ENCODE data around the gene WDR38. TPM values are rescaled to one million over a fixed set of nuclear protein-coding genes. Genes with fewer than 3 reads are reported as not detected.

The WDR38 gene
- total RNA-seq, 1 experiment from 2014 or later = not detected

GRCh38 chr9:124828489-124829333 lies 24.5 kb upstream of the WDR38 start:
- no peaks in the 10 kb centered on the region for H3K9me3 ChIP-seq
- no peaks in the 10 kb centered on the region for H3K27me3 ChIP-seq (replicated peaks; ENCODE audit: control insufficient read depth, insufficient read depth, low read length)
- no peak overlapping the region for H3K4me3 ChIP-seq (ENCODE audit: low read depth, low read length)
- DNase-seq = no peak
- no TSS peak for BruUV-seq (replicated peaks)
- H3K36me3 ChIP-seq (ENCODE audit: control insufficient read depth, insufficient read depth, low read length) = no peaks in the 10 kb centered on the region
- no peaks in the 10 kb centered on the region for H3K27me3 Mint-ChIP-seq (ENCODE audit: insufficient read depth, unreplicated experiment)
- no peak for TF ChIP-seq CTCF (IDR thresholded peaks at IDR 0.05; ENCODE audit: insufficient read depth in 1 of 2, low read depth in 1 of 2, low read length in 1 of 2, severe bottlenecking in 1 of 2, unreplicated experiment in 1 of 2)
- H3K9me3 Mint-ChIP-seq (ENCODE audit: unreplicated experiment) = no peaks in the 10 kb centered on the region
- CTCF ChIA-PET = interaction anchor here (0.6 to 1.1 kb wide), 2 partner anchors 19 to 24 kb away, joined by 3 to 4 read pairs; no protein-coding TSS in a partner anchor
- H3K4me3 Mint-ChIP-seq (ENCODE audit: unreplicated experiment) = no peak overlapping the region
- POLR2A ChIA-PET = no interaction called here
- H3K36me3 Mint-ChIP-seq (ENCODE audit: insufficient read depth, unreplicated experiment) = no peaks in the 10 kb centered on the region
- no peaks in the 10 kb centered on the region for H3K4me1 ChIP-seq
- H3K27ac Mint-ChIP-seq (ENCODE audit: unreplicated experiment) = no peak overlapping the region
- H3K4me1 Mint-ChIP-seq (ENCODE audit: low read depth, unreplicated experiment) = no peaks in the 10 kb centered on the region
- intact Hi-C loops (cut with micrococcal nuclease; ENCODE audit: unreplicated experiment) = no loop called here

GRCh38 chr9:124829334-124829669 lies 24.0 kb upstream of the WDR38 start:
- Mint-ChIP-seq H3K27ac (ENCODE audit: unreplicated experiment) (no peak overlapping the region), H3K4me3 (ENCODE audit: unreplicated experiment) (no peak overlapping the region), H3K27me3 (ENCODE audit: insufficient read depth, unreplicated experiment) (no peaks in the 10 kb centered on the region), H3K9me3 (ENCODE audit: unreplicated experiment) (no peaks in the 10 kb centered on the region), H3K4me1 (ENCODE audit: low read depth, unreplicated experiment) (no peaks in the 10 kb centered on the region), H3K36me3 (ENCODE audit: insufficient read depth, unreplicated experiment) (no peaks in the 10 kb centered on the region)
- no TSS peak for BruUV-seq (replicated peaks)
- TF ChIP-seq CTCF (IDR thresholded peaks at IDR 0.05; ENCODE audit: insufficient read depth in 1 of 2, low read depth in 1 of 2, low read length in 1 of 2, severe bottlenecking in 1 of 2, unreplicated experiment in 1 of 2) = no peak
- Histone ChIP-seq H3K27me3 (replicated peaks; ENCODE audit: control insufficient read depth, insufficient read depth, low read length) (no peaks in the 10 kb centered on the region), H3K4me3 (ENCODE audit: low read depth, low read length) (no peak overlapping the region), H3K4me1 (peaks cover under 1% of the 10 kb centered on the region; the same call in 1 of the 2 replicates), H3K9me3 (no peaks in the 10 kb centered on the region), H3K36me3 (ENCODE audit: control insufficient read depth, insufficient read depth, low read length) (no peaks in the 10 kb centered on the region)
- intact Hi-C loops (cut with micrococcal nuclease; ENCODE audit: unreplicated experiment) = no loop called here
- ChIA-PET CTCF (interaction anchor here (1.1 kb wide), 1 partner anchor 23 kb away, joined by 3 read pairs; no protein-coding TSS in a partner anchor), POLR2A (no interaction called here)
- DNase-seq = no peak

GRCh38 chr9:124830593-124830992 lies 22.7 kb upstream of the WDR38 start:
- Histone ChIP-seq H3K9me3 (no peaks in the 10 kb centered on the region), H3K27me3 (replicated peaks; ENCODE audit: control insufficient read depth, insufficient read depth, low read length) (no peaks in the 10 kb centered on the region), H3K36me3 (ENCODE audit: control insufficient read depth, insufficient read depth, low read length) (no peaks in the 10 kb centered on the region), H3K4me1 (peaks cover 8% of the 10 kb centered on the region; the same call in 1 of the 2 replicates), H3K4me3 (ENCODE audit: low read depth, low read length) (no peak overlapping the region)
- CTCF ChIA-PET = no interaction called here
- H3K4me3 Mint-ChIP-seq (ENCODE audit: unreplicated experiment) = no peak overlapping the region
- no peak for DNase-seq
- no peak overlapping the region for H3K27ac Mint-ChIP-seq (ENCODE audit: unreplicated experiment)
- POLR2A ChIA-PET = no interaction called here
- no peaks in the 10 kb centered on the region for H3K9me3 Mint-ChIP-seq (ENCODE audit: unreplicated experiment)
- TF ChIP-seq CTCF (IDR thresholded peaks at IDR 0.05; ENCODE audit: insufficient read depth in 1 of 2, low read depth in 1 of 2, low read length in 1 of 2, severe bottlenecking in 1 of 2, unreplicated experiment in 1 of 2) = no peak
- no peaks in the 10 kb centered on the region for H3K27me3 Mint-ChIP-seq (ENCODE audit: insufficient read depth, unreplicated experiment)
- no TSS peak for BruUV-seq (replicated peaks)
- H3K36me3 Mint-ChIP-seq (ENCODE audit: insufficient read depth, unreplicated experiment) = no peaks in the 10 kb centered on the region
- intact Hi-C loops (cut with micrococcal nuclease; ENCODE audit: unreplicated experiment) = no loop called here
- no peaks in the 10 kb centered on the region for H3K4me1 Mint-ChIP-seq (ENCODE audit: low read depth, unreplicated experiment)

Measured in Caco-2 (cell line).